Erythroblast (primary cell): ENCODE measurements around the gene AOPEP.

ENCODE experiments used
- DNase-seq, 2 experiments: peaks; one replicate each; lab custom pipeline; 2025; lab: John Stamatoyannopoulos, UW
- GATA1 ChIP-seq: IDR thresholded peaks from 2 replicates; pipeline ENCODE4 v1.6.1; 2011; ENCODE audit warnings: low read depth, mild to moderate bottlenecking, control low read depth, low read length, moderate library complexity
- POLR2A ChIP-seq: IDR thresholded peaks from 2 replicates; pipeline ENCODE4 v1.6.1; 2011; ENCODE audit warnings: mild to moderate bottlenecking, low read length

Gene AOPEP

GRCh38 chr9:94799578-94800264, 73.2 kb downstream of the AOPEP start:
- DNase-seq, result no peak
- TF ChIP-seq GATA1 (no peak), POLR2A (no peak)

DNA sequence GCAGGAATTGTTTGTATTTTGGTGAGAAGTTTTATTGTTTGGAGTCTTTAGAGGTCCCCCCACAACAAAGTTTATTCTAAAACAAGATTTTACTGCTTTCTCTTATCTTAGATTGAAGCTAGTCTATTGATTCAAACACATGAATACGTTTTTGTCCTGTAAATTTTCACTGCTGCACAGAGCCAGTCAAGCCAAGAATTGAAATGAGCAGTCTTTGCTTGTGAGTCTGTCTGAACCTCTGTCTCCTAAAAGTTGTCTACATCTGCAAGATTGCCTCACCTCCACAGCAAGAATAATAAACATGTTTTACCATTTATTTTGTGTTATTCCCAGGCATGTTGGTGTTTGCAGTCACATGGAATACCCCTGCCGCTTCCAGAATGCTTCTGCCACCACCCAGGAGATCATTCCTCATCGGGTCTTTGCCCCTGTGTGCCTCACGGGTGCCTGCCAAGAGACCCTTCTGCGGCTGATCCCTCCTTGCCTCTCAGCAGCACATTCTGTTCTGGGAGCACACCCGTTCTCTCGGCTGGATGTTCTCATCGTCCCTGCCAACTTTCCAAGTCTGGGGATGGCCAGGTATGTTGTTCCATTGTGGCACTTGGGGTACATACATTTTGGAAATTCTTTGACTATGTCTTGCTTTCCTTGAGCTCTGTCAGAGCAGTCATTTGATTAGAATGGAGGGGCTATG, 74.1 kb downstream of the AOPEP start:
- DNase-seq, result no peak
- TF ChIP-seq GATA1, result no peak
- no peak for TF ChIP-seq POLR2A

- TF ChIP-seq POLR2A, result no peak
- TF ChIP-seq GATA1, result no peak
- DNase-seq, result no peak
These were observed 74.7 kb downstream of the AOPEP start for GRCh38 chr9:94801234-94801633.

DNA sequence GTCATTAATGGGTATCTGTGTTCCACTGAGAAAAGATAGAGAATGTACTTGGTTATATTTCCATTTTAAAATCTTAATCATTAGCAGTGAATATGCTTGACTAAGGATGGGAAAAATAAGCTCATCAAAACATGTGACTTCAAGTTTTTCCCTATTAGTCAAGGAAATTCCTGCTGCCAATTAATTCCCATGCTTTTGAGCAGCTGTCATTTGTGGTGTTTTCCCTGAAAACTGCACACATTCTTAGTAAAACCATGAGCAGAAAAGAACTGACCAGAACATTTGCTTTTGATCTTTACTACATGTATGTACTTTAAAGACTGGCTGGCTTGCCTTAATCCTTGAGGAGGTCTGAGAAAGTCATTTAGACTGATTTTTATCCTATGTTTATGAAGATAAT, 75.2 kb downstream of the AOPEP start:
- TF ChIP-seq POLR2A, result no peak
- no peak for TF ChIP-seq GATA1
- no peak for DNase-seq

DNA sequence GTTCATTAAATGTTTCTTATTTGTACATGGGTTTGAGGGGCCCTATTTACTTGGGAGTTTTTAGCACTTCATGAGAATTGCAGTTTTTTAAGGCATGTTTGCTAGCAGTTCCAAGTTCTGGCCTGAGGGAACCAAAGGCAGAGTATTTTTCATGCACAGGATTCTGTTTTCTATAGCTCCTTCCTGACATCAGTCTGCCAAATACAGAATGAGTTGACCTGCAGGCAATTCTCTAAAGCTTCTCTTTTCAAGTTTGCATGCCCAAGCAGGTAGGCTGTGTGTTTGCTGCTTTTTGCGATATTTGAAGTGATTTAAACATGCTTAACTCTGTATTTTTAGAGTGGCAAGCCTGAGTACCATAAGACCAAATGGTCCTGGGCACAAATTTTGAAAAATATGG, 75.8 kb downstream of the AOPEP start:
- no peak for TF ChIP-seq GATA1
- no peak for TF ChIP-seq POLR2A
- DNase-seq, result no peak

- no peak for TF ChIP-seq GATA1
- DNase-seq, result no peak
These were observed 76.3 kb downstream of the AOPEP start for GRCh38 chr9:94802793-94803192.

DNA sequence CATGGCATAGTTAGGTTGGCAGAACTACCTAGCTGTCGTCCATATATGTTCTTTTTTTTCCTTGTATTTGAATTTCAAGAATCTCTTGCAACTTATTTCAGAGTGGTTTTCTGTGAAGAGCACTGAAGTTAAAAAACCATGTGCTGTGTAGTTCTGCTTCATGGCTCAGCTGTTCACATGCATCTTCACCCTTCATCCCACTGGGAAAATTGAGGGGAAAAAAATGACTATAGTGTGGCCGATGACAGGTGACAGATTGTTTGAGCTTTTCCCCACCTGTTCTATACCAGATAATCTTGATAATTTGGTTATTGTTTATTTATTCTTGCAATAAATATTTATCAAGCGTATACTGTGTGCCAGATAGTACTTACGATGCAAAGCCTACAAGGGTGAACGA, 77.8 kb downstream of the AOPEP start:
- TF ChIP-seq POLR2A, result no peak
- TF ChIP-seq GATA1, result no peak

GRCh38 chr9:94805051-94805489, 78.6 kb downstream of the AOPEP start:
- TF ChIP-seq GATA1, result no peak
- no peak for TF ChIP-seq POLR2A
- no peak for DNase-seq

More for the DNA sequence above, 77.8 kb downstream of the AOPEP start:
- DNase-seq, result no peak

DNA sequence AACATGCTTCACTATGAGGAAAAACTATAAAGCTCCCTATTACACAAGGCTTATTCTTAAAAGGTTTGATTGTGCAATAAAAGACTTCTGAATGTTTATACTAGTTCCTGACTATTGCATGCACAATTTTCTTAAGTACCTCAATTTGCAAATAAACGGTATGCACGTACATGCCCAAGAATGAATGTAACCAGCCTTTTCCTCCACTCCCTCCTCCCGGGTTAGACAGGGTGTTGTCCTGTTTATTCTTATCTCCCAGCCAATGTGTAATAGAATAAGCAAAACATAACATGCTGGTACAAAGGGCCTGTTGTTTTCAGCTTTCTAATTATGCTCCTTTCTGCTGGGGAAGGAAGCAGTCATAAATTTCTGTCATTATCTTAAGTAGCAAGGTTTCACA, 79.1 kb downstream of the AOPEP start:
- DNase-seq, result peak; percentile 20 to 21
- TF ChIP-seq POLR2A (no peak), GATA1 (no peak)

GRCh38 chr9:94806307-94806893, 79.9 kb downstream of the AOPEP start:
- no peak for DNase-seq
- TF ChIP-seq POLR2A (no peak), GATA1 (no peak)

DNA sequence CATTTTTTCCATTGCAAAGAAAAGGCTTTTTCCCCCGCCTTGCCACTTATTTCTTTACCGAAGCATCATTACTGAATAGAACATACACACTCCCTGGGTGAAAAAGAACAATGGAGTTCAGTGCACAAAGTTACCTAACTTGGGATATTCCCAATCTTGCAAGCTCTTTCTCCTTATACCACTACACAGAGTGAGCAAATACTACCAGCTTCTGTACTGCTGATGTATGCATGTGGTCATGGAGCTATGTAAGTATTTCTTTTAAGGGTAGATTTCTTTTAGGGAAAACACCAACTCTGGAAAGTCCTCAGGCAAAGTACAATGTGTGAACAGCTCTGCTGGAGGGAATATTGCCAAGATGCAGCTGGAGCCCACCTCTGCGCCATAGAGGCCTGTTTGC, 81.1 kb downstream of the AOPEP start:
- TF ChIP-seq GATA1 (no peak), POLR2A (no peak)
- DNase-seq, result no peak

GRCh38 chr9:94808926-94809700, 82.6 kb downstream of the AOPEP start:
- DNase-seq, result no peak
- TF ChIP-seq POLR2A (no peak), GATA1 (no peak)

- no peak for TF ChIP-seq POLR2A
- DNase-seq, result no peak
These were observed 83.3 kb downstream of the AOPEP start for GRCh38 chr9:94809778-94810177.

- no peak for DNase-seq
- TF ChIP-seq POLR2A, result no peak
- TF ChIP-seq GATA1, result no peak
These were observed 84.6 kb downstream of the AOPEP start for GRCh38 chr9:94811074-94811473.
